ENCODE data around the gene FXYD2.

The FXYD2 gene

GRCh38 chr11:117837070-117837776, 12.7 kb upstream of the FXYD2 start:
- Histone ChIP-seq H3K27me3 (ENCODE audit: control insufficient read depth, low read length) (peaks cover 19% of the 10 kb centered on the region), H3F3A (ENCODE audit: control insufficient read depth, insufficient read depth) (no peaks in the 10 kb centered on the region), H3K9me2 (replicated peaks; ENCODE audit: control insufficient read depth, low read length) (no peaks in the 10 kb centered on the region), H3K4me1 (ENCODE audit: control insufficient read depth, low read length) (no peaks in the 10 kb centered on the region), H3K36me3 (ENCODE audit: control insufficient read depth, low read length) (no peaks in the 10 kb centered on the region), H4K20me1 (ENCODE audit: control insufficient read depth, insufficient read depth, low read depth, low read length) (no peaks in the 10 kb centered on the region), H3K4me2 (ENCODE audit: low read length) (no peak overlapping the region), H3K9me3 (ENCODE audit: control insufficient read depth, insufficient read depth, low read length) (no peaks in the 10 kb centered on the region), H3K79me2 (ENCODE audit: control insufficient read depth, low read length) (no peaks in the 10 kb centered on the region), H3K27ac (ENCODE audit: low read depth, low read length) (no peak overlapping the region), H3K4me3 (ENCODE audit: low read length) (no peak overlapping the region)
- no peak for TF ChIP-seq CTCF (IDR thresholded peaks at IDR 0.05; ENCODE audit: low read depth, low read length, poor library complexity, severe bottlenecking)
- TF ChIP-seq EZH2phosphoT487 (IDR thresholded peaks at IDR 0.05; ENCODE audit: borderline replicate concordance, low read length) = no peak

- H3K9me2 ChIP-seq (replicated peaks; ENCODE audit: control insufficient read depth, low read length) = no peaks in the 10 kb centered on the region
- H3K4me2 ChIP-seq (ENCODE audit: low read length) = no peak overlapping the region
- no peaks in the 10 kb centered on the region for H4K20me1 ChIP-seq (ENCODE audit: control insufficient read depth, insufficient read depth, low read depth, low read length)
- no peaks in the 10 kb centered on the region for H3K9me3 ChIP-seq (ENCODE audit: control insufficient read depth, insufficient read depth, low read length)
- peaks cover 28% of the 10 kb centered on the region for H3K27me3 ChIP-seq (ENCODE audit: control insufficient read depth, low read length)
- TF ChIP-seq EZH2phosphoT487 (IDR thresholded peaks at IDR 0.05; ENCODE audit: borderline replicate concordance, low read length) = no peak
- TF ChIP-seq CTCF (IDR thresholded peaks at IDR 0.05; ENCODE audit: low read depth, low read length, poor library complexity, severe bottlenecking) = no peak
- no peak overlapping the region for H3K4me3 ChIP-seq (ENCODE audit: low read length)
- H3F3A ChIP-seq (ENCODE audit: control insufficient read depth, insufficient read depth) = no peaks in the 10 kb centered on the region
- no peaks in the 10 kb centered on the region for H3K4me1 ChIP-seq (ENCODE audit: control insufficient read depth, low read length)
- no peak overlapping the region for H3K27ac ChIP-seq (ENCODE audit: low read depth, low read length)
- no peaks in the 10 kb centered on the region for H3K79me2 ChIP-seq (ENCODE audit: control insufficient read depth, low read length)
- no peaks in the 10 kb centered on the region for H3K36me3 ChIP-seq (ENCODE audit: control insufficient read depth, low read length)
These were observed 11.8 kb upstream of the FXYD2 start for GRCh38 chr11:117836077-117836960.

- Histone ChIP-seq H3K9me2 (replicated peaks; ENCODE audit: control insufficient read depth, low read length) (no peaks in the 10 kb centered on the region), H3K4me3 (ENCODE audit: low read length) (no peak overlapping the region), H3K4me1 (ENCODE audit: control insufficient read depth, low read length) (no peaks in the 10 kb centered on the region), H4K20me1 (ENCODE audit: control insufficient read depth, insufficient read depth, low read depth, low read length) (no peaks in the 10 kb centered on the region), H3K36me3 (ENCODE audit: control insufficient read depth, low read length) (no peaks in the 10 kb centered on the region), H3K79me2 (ENCODE audit: control insufficient read depth, low read length) (no peaks in the 10 kb centered on the region), H3K9me3 (ENCODE audit: control insufficient read depth, insufficient read depth, low read length) (no peaks in the 10 kb centered on the region), H3F3A (ENCODE audit: control insufficient read depth, insufficient read depth) (no peaks in the 10 kb centered on the region), H3K27me3 (ENCODE audit: control insufficient read depth, low read length) (peaks cover 32% of the 10 kb centered on the region), H3K27ac (ENCODE audit: low read depth, low read length) (no peak overlapping the region), H3K4me2 (ENCODE audit: low read length) (no peak overlapping the region)
- TF ChIP-seq EZH2phosphoT487 (IDR thresholded peaks at IDR 0.05; ENCODE audit: borderline replicate concordance, low read length) = no peak
- TF ChIP-seq CTCF (IDR thresholded peaks at IDR 0.05; ENCODE audit: low read depth, low read length, poor library complexity, severe bottlenecking) = no peak
These were observed 11.0 kb upstream of the FXYD2 start for GRCh38 chr11:117835576-117835975.
